HG03520 (cell line): ENCODE measurements around the gene CGNL1.
A peak's percentile ranks its signal among the peaks of the same experiment; 100 is the strongest.

ENCODE experiments used
- ATAC-seq: cut with Tn5 transposase; IDR thresholded peaks from one replicate; pipeline ENCODE4 v1.9.1; 2021; ENCODE audit warnings: mild to moderate bottlenecking, moderate library complexity; ENCODE audit not compliant: unreplicated experiment

CGNL1 gene

GRCh38 chr15:57518779-57519405, 142.6 kb downstream of the CGNL1 start:
- ATAC-seq: no peak

GRCh38 chr15:57519806-57520205, 143.5 kb downstream of the CGNL1 start:
- ATAC-seq: no peak

GRCh38 chr15:57521503-57521902, 145.2 kb downstream of the CGNL1 start:
- no peak for ATAC-seq

GRCh38 chr15:57522148-57522547, 145.8 kb downstream of the CGNL1 start:
- no peak for ATAC-seq

- no peak for ATAC-seq
Measured at GRCh38 chr15:57525581-57525980, 149.3 kb downstream of the CGNL1 start.

GRCh38 chr15:57526076-57526475, 149.8 kb downstream of the CGNL1 start:
- no peak for ATAC-seq

- no peak for ATAC-seq
Measured at GRCh38 chr15:57526615-57527014, 150.3 kb downstream of the CGNL1 start.

- no peak for ATAC-seq
Measured at GRCh38 chr15:57527382-57528091, 151.2 kb downstream of the CGNL1 start.

- ATAC-seq: no peak
Measured at GRCh38 chr15:57528940-57529565, 152.7 kb downstream of the CGNL1 start.

- no peak for ATAC-seq
Measured at GRCh38 chr15:57529748-57530147, 153.4 kb downstream of the CGNL1 start.

- no peak for ATAC-seq
Measured at GRCh38 chr15:57532731-57533447, 156.6 kb downstream of the CGNL1 start.

- ATAC-seq: no peak
Measured at GRCh38 chr15:57533448-57533799, 157.1 kb downstream of the CGNL1 start.

GRCh38 chr15:57534281-57534680, 158.0 kb downstream of the CGNL1 start:
- ATAC-seq: no peak

- no peak for ATAC-seq
Measured at GRCh38 chr15:57537072-57537471, 160.8 kb downstream of the CGNL1 start.

GRCh38 chr15:57537488-57538264, 161.4 kb downstream of the CGNL1 start:
- ATAC-seq: no peak

GRCh38 chr15:57538265-57538529, 161.9 kb downstream of the CGNL1 start:
- ATAC-seq: no peak

- no peak for ATAC-seq
Measured at GRCh38 chr15:57538821-57539220, 162.5 kb downstream of the CGNL1 start.

GRCh38 chr15:57540211-57540610, 163.9 kb downstream of the CGNL1 start:
- ATAC-seq: no peak

GRCh38 chr15:57540736-57541135, 164.4 kb downstream of the CGNL1 start:
- ATAC-seq: peak; percentile 69

- ATAC-seq: no peak
Measured at GRCh38 chr15:57541271-57541670, 165.0 kb downstream of the CGNL1 start.

GRCh38 chr15:57541805-57542504, 165.7 kb downstream of the CGNL1 start:
- no peak for ATAC-seq
